Activated CD8-positive, alpha-beta memory T cell treated with anti-CD3 and anti-CD28 coated beads, Interleukin-2, amount 50 U/mL, for 1 hour (primary cell): Measurements from ENCODE around the gene PIK3C2B.

ENCODE experiments used
- DNase-seq: peaks from one replicate; pipeline ENCODE4 v3.0.0-alpha.2; 2020; ENCODE audit errors: extremely low read depth

PIK3C2B gene

DNA sequence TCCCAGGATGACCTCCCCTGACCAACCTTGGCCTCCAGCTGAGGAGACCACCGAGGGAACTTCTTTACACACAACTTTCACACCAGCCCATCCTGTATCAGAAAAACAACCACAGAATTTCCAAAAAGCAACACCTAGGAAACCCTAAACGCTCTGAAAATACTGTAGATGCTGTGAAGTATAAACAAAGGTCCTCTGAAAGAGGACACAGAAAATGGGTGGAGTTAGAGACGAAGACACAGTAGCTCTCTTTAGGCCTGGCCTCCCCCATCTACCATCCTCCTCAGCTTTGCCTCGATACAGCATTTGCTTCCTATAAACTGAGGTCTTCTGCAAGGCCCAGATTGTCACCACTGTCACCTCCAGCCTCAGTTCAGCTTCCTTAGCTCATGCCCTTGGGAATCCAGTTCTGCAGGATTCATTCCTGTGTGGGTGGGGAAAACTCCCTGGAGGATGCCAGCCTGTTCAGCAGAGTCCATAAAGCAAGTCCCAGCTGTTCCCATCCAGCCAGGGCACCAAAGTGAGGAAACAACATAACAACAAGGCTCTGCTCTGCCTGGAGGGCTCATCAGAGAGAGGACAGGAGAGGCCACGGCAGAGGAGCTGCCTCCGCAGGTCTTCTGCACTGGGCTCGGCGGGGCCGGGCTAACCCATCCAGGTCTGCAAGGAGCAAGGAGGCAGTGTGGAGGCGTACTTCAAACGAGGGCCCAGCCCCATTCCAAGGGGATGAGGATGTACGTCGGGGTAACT is 15.0 kb downstream of the PIK3C2B start:
- no peak for DNase-seq

- DNase-seq, result no peak
Measured at GRCh38 chr1:204478921-204479320, 15.7 kb downstream of the PIK3C2B start.

GRCh38 chr1:204478172-204478899 is 16.3 kb downstream of the PIK3C2B start:
- DNase-seq, result no peak

GRCh38 chr1:204477036-204477740 is 17.4 kb downstream of the PIK3C2B start:
- DNase-seq, result no peak

DNA sequence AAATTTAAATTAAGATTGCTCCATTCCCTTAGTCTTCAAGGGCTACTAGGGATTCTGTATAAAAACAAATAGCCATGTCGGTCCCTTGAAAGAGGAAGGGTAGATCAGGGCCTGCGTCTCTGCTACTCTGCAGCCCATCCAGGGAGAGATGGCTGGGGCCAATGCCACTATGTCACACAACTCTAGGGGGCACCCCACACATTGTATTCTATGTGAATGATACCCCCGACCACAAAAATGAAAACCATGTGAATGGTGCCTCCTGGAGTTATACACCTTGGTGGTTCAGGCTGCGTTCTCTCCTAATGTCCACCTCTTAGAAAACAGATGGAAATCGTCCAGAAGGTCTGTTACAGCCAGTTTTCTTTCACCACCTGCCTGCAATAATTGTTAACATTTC is 18.0 kb downstream of the PIK3C2B start:
- no peak for DNase-seq

GRCh38 chr1:204475656-204476432 is 18.8 kb downstream of the PIK3C2B start:
- no peak for DNase-seq

GRCh38 chr1:204473400-204473965 is 21.1 kb downstream of the PIK3C2B start:
- DNase-seq, result no peak

DNA sequence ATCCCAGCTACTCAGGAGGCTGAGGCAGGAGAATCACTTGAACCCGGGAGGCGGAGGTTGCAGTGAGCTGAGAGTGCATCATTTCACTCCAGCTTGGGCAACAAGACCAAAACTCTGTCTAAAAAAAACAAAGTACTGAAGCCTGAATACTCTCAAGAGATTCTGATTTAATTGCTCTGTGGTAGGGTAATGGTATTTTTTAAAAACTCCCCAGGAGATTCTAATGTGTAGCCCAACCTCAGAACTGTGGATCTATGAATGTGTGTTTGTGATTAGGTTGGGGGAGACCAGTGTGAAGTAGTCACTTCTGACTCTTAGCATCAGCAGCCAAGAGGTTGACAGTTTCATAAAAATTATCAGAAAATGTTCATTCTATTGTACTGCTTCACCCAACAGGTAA is 21.9 kb downstream of the PIK3C2B start:
- no peak for DNase-seq

GRCh38 chr1:204471687-204472086 is 22.9 kb downstream of the PIK3C2B start:
- DNase-seq, result no peak

GRCh38 chr1:204469304-204469703 is 25.3 kb downstream of the PIK3C2B start:
- no peak for DNase-seq

DNA sequence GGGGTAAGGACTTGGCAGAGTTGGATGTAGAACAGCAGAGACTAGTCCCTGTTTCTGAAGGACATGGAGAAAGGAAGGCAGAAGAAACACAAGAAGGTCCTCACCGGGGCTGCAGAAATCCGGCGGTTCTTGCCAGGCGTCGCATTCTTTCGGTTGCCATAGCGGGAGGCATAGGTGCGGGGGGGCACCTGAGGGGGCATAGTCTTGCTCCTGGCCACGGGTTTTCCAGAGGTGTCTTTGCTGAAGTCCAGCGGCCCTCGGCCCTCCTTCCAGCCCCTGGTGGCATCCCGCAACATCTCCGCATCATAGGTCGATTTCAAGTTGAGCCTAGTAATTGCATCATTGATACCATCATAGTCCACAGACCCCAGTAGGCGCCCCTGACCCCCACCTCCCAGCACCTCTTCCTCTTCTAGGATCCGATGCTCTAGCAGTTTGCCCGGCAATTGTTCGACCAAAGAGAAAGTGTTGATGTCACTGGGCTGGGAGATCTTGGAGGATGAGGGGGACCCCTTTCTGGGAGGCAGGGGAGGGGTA is 25.8 kb downstream of the PIK3C2B start:
- no peak for DNase-seq

DNA sequence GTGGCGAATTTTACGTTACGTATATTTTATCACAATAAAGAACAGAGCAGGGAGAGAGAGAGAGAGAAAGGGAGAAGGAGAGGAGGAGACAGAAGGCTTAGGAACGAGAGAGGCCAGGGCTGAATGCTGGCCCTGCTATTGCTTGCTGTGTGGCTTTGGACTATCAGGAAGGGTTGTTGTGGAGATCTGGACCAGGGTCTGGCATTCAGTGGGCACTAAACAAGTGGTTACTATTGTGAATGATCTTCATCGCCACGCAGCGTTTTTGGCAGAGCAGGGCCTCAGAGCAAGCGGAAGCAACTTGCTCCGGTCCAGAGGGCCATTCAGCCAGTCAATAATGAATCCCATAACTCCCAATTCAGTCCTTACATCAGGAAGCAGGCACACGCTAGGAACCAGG is 26.4 kb downstream of the PIK3C2B start:
- no peak for DNase-seq

- DNase-seq, result no peak
Measured at GRCh38 chr1:204466416-204467405, 27.9 kb downstream of the PIK3C2B start.

- no peak for DNase-seq
Measured at GRCh38 chr1:204465546-204466415, 28.8 kb downstream of the PIK3C2B start.

GRCh38 chr1:204464701-204465100 is 29.9 kb downstream of the PIK3C2B start:
- DNase-seq, result no peak

DNA sequence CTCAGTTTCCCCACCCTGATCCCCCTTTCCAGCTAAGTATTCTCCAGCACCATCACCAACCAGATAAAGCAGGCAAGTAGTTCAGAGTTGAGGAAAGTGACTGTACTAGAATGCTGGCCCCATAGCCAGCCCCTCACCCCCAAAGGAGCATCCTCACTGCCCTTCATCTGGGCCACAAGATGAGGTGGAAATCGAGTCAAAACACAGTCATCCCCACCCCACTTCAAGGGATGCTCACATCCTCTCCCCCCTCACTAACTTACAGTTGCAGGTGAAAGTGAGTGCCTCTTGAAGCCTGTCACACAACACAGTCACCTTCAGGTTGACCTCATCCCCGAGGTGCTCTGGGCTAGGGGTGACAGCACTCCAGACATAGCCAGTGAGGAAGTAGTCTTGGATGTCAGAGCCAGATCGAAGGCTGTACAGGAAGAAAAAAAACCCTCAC is 30.4 kb downstream of the PIK3C2B start:
- no peak for DNase-seq

DNA sequence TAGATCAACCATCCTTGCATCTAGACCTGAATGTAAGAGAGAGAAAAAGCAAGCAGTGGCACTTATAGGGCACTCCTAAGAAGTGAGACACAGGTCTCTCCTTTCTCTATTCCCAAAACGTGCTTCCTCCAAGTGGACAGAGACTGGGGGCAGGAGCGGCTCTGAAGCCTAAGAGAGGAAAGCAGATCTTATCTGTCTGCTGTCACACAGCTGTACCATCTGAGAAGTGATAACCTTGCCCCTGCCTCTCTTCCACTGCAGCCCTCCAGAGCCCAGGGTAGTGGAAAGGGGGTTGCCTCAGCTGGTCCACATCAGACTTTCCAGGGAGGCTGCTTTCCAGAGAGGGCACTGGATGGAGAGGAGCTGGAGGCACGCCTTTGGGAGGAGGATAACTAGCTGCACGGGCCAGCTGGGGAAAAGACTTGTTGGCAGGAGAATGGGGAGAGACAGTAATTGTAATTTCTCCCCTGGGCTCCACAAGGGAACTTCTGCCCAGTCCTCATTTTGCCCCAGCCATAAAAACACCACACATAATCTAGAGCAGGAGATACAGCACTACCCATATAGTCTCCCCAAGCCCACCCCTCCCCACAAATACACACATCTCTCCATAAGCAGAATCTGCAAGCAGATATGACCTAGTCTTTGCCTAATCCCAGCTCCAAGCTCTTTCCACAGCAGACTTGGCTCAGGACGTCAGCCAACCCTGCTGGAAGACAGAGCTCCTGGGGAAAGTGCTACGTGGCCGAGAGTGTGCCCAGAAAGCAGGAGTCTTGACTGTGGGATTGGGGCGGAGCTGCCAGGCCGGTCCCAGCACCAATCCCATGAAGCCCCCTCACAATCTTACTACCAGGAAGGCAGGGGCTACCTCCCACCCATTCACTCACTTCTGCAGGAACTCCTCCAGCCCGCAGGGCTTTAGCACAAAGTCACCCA is 31.2 kb downstream of the PIK3C2B start:
- DNase-seq, result no peak

DNA sequence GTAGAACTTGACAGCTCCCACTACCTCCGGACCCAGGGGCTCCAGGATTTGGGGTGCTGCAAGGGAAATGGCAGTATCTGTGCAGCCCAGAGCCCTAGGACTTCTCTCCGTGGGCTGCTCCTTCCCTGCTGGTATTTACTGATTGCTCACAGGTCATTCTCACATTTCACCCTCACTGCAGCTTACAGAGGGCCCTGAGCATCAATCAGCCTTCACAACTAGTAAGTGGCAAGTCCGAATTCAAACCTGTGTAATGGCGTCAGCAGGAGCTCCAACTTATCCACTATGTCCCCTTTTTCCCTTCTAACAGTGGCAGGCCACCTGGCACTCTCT is 32.4 kb downstream of the PIK3C2B start:
- DNase-seq, result no peak
